GM23338 (cell line): Measurements from ENCODE around the gene PIWIL4.
A peak's percentile ranks its signal among the peaks of the same experiment; 100 is the strongest.

Experiments
- CREB1 ChIP-seq: fragments of 250-450 bp; sonication (Bioruptor Pico); IDR thresholded peaks from 2 replicates; pipeline ENCODE4 v1.5.0; 2020; ENCODE audit warnings: low read depth, mild to moderate bottlenecking, moderate library complexity
- EZH2 ChIP-seq: fragments of 200-600 bp; sonication (generic); IDR thresholded peaks from one replicate; pipeline ENCODE4 v1.8.0; 2017; ENCODE audit warnings: antibody characterized with exemption, mild to moderate bottlenecking, low read depth; ENCODE audit not compliant: unreplicated experiment
- EZH2phosphoT487 ChIP-seq: fragments of 200-600 bp; sonication (generic); IDR thresholded peaks from one replicate; pipeline ENCODE4 v1.8.1; 2018; ENCODE audit warnings: antibody characterized with exemption; ENCODE audit not compliant: unreplicated experiment
- JUNB ChIP-seq: IDR thresholded peaks from one replicate; pipeline ENCODE4 v1.6.1; 2016; ENCODE audit warnings: antibody characterized with exemption; ENCODE audit not compliant: unreplicated experiment
- NANOG ChIP-seq: IDR thresholded peaks from 2 replicates; pipeline ENCODE4 v1.6.1; 2016; ENCODE audit warnings: antibody characterized with exemption, borderline replicate concordance
- POLR2AphosphoS5 ChIP-seq: IDR thresholded peaks from 2 replicates; pipeline ENCODE4 v1.6.1; 2016; ENCODE audit warnings: antibody characterized with exemption, low read depth
- STAT1 ChIP-seq: IDR thresholded peaks from one replicate; pipeline ENCODE4 v1.6.1; 2016; ENCODE audit warnings: antibody characterized with exemption; ENCODE audit not compliant: unreplicated experiment
- ZNF114 ChIP-seq: fragments of 250-450 bp; sonication (Bioruptor Pico); IDR thresholded peaks from 2 replicates; pipeline ENCODE4 v1.5.0; 2020; ENCODE audit warnings: mild to moderate bottlenecking, moderate library complexity
- ZNF331 ChIP-seq: fragments of 250-450 bp; sonication (Bioruptor Pico); IDR thresholded peaks from 2 replicates; pipeline ENCODE4 v1.5.0; 2020; ENCODE audit warnings: low read depth, mild to moderate bottlenecking, moderate library complexity
- TF ChIP-seq, protein P1 (sequence below), 2 experiments: fragments of 200-600 bp in 1 of 2; sonication (generic) in 1 of 2; conservative IDR thresholded peaks; 2 replicates each; pipeline versions ENCODE4 v1.5.1 to v1.6.1; 2016 to 2017; ENCODE audit warnings: antibody characterized with exemption in 2 of 2, low read depth in 2 of 2, mild to moderate bottlenecking in 2 of 2, moderate library complexity in 1 of 2
- TF ChIP-seq, protein P2 (sequence below): IDR thresholded peaks from one replicate; pipeline ENCODE4 v1.6.1; 2018; ENCODE audit warnings: antibody characterized with exemption; ENCODE audit not compliant: unreplicated experiment
- TF ChIP-seq, protein P3 (sequence below): fragments of 250-450 bp; sonication (Bioruptor Pico); IDR thresholded peaks from 2 replicates; pipeline ENCODE4 v1.5.0; 2020; ENCODE audit warnings: mild to moderate bottlenecking, moderate library complexity
- TF ChIP-seq, protein P4 (sequence below): IDR thresholded peaks from 2 replicates; pipeline ENCODE4 v1.6.1; 2016; ENCODE audit warnings: antibody characterized with exemption

DNA sequence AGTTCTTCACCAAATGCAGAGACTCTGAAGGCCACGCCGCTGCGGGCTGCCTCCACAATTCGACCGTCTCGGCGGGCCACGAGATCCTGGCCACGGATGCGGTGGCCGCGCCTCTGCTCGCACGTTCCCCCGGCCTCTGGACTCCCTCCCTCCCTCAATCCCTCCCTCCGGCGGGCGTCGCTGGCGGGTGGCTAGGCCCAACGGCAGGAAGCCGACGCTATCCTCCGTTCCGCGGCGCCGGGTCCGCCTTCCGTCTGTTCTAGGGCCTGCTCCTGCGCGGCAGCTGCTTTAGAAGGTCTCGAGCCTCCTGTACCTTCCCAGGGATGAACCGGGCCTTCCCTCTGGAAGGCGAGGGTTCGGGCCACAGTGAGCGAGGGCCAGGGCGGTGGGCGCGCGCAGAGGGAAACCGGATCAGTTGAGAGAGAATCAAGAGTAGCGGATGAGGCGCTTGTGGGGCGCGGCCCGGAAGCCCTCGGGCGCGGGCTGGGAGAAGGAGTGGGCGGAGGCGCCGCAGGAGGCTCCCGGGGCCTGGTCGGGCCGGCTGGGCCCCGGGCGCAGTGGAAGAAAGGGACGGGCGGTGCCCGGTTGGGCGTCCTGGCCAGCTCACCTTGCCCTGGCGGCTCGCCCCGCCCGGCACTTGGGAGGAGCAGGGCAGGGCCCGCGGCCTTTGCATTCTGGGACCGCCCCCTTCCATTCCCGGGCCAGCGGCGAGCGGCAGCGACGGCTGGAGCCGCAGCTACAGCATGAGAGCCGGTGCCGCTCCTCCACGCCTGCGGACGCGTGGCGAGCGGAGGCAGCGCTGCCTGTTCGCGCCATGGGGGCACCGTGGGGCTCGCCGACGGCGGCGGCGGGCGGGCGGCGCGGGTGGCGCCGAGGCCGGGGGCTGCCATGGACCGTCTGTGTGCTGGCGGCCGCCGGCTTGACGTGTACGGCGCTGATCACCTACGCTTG is 23.2 kb upstream of the PIWIL4 start, which contains the start of gene FUT4:
- TF ChIP-seq EZH2, result no peak
- TF ChIP-seq, protein P1, sequence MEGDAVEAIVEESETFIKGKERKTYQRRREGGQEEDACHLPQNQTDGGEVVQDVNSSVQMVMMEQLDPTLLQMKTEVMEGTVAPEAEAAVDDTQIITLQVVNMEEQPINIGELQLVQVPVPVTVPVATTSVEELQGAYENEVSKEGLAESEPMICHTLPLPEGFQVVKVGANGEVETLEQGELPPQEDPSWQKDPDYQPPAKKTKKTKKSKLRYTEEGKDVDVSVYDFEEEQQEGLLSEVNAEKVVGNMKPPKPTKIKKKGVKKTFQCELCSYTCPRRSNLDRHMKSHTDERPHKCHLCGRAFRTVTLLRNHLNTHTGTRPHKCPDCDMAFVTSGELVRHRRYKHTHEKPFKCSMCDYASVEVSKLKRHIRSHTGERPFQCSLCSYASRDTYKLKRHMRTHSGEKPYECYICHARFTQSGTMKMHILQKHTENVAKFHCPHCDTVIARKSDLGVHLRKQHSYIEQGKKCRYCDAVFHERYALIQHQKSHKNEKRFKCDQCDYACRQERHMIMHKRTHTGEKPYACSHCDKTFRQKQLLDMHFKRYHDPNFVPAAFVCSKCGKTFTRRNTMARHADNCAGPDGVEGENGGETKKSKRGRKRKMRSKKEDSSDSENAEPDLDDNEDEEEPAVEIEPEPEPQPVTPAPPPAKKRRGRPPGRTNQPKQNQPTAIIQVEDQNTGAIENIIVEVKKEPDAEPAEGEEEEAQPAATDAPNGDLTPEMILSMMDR (conservative IDR thresholded peaks at IDR 0.05; ENCODE audit: low read depth in 2 of 2), result no peak
- TF ChIP-seq POLR2AphosphoS5, result peak; percentile 52; the same call in 1 of the 2 replicates
- TF ChIP-seq JUNB, result no peak
- TF ChIP-seq, protein P2, sequence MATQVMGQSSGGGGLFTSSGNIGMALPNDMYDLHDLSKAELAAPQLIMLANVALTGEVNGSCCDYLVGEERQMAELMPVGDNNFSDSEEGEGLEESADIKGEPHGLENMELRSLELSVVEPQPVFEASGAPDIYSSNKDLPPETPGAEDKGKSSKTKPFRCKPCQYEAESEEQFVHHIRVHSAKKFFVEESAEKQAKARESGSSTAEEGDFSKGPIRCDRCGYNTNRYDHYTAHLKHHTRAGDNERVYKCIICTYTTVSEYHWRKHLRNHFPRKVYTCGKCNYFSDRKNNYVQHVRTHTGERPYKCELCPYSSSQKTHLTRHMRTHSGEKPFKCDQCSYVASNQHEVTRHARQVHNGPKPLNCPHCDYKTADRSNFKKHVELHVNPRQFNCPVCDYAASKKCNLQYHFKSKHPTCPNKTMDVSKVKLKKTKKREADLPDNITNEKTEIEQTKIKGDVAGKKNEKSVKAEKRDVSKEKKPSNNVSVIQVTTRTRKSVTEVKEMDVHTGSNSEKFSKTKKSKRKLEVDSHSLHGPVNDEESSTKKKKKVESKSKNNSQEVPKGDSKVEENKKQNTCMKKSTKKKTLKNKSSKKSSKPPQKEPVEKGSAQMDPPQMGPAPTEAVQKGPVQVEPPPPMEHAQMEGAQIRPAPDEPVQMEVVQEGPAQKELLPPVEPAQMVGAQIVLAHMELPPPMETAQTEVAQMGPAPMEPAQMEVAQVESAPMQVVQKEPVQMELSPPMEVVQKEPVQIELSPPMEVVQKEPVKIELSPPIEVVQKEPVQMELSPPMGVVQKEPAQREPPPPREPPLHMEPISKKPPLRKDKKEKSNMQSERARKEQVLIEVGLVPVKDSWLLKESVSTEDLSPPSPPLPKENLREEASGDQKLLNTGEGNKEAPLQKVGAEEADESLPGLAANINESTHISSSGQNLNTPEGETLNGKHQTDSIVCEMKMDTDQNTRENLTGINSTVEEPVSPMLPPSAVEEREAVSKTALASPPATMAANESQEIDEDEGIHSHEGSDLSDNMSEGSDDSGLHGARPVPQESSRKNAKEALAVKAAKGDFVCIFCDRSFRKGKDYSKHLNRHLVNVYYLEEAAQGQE, result no peak
- peak; percentile 59 for TF ChIP-seq CREB1 (CRISPR knock-in tag)
- TF ChIP-seq, protein P3, sequence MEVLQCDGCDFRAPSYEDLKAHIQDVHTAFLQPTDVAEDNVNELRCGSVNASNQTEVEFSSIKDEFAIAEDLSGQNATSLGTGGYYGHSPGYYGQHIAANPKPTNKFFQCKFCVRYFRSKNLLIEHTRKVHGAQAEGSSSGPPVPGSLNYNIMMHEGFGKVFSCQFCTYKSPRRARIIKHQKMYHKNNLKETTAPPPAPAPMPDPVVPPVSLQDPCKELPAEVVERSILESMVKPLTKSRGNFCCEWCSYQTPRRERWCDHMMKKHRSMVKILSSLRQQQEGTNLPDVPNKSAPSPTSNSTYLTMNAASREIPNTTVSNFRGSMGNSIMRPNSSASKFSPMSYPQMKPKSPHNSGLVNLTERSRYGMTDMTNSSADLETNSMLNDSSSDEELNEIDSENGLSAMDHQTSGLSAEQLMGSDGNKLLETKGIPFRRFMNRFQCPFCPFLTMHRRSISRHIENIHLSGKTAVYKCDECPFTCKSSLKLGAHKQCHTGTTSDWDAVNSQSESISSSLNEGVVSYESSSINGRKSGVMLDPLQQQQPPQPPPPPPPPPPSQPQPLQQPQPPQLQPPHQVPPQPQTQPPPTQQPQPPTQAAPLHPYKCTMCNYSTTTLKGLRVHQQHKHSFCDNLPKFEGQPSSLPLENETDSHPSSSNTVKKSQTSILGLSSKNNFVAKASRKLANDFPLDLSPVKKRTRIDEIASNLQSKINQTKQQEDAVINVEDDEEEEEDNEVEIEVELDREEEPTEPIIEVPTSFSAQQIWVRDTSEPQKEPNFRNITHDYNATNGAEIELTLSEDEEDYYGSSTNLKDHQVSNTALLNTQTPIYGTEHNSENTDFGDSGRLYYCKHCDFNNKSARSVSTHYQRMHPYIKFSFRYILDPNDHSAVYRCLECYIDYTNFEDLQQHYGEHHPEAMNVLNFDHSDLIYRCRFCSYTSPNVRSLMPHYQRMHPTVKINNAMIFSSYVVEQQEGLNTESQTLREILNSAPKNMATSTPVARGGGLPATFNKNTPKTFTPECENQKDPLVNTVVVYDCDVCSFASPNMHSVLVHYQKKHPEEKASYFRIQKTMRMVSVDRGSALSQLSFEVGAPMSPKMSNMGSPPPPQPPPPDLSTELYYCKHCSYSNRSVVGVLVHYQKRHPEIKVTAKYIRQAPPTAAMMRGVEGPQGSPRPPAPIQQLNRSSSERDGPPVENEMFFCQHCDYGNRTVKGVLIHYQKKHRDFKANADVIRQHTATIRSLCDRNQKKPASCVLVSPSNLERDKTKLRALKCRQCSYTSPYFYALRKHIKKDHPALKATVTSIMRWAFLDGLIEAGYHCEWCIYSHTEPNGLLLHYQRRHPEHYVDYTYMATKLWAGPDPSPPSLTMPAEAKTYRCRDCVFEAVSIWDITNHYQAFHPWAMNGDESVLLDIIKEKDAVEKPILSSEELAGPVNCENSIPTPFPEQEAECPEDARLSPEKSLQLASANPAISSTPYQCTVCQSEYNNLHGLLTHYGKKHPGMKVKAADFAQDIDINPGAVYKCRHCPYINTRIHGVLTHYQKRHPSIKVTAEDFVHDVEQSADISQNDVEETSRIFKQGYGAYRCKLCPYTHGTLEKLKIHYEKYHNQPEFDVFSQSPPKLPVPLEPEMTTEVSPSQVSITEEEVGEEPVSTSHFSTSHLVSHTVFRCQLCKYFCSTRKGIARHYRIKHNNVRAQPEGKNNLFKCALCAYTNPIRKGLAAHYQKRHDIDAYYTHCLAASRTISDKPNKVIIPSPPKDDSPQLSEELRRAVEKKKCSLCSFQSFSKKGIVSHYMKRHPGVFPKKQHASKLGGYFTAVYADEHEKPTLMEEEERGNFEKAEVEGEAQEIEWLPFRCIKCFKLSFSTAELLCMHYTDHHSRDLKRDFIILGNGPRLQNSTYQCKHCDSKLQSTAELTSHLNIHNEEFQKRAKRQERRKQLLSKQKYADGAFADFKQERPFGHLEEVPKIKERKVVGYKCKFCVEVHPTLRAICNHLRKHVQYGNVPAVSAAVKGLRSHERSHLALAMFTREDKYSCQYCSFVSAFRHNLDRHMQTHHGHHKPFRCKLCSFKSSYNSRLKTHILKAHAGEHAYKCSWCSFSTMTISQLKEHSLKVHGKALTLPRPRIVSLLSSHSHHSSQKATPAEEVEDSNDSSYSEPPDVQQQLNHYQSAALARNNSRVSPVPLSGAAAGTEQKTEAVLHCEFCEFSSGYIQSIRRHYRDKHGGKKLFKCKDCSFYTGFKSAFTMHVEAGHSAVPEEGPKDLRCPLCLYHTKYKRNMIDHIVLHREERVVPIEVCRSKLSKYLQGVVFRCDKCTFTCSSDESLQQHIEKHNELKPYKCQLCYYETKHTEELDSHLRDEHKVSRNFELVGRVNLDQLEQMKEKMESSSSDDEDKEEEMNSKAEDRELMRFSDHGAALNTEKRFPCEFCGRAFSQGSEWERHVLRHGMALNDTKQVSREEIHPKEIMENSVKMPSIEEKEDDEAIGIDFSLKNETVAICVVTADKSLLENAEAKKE, result no peak
- TF ChIP-seq ZNF114, result no peak
- TF ChIP-seq EZH2phosphoT487, result no peak
- TF ChIP-seq, protein P4, sequence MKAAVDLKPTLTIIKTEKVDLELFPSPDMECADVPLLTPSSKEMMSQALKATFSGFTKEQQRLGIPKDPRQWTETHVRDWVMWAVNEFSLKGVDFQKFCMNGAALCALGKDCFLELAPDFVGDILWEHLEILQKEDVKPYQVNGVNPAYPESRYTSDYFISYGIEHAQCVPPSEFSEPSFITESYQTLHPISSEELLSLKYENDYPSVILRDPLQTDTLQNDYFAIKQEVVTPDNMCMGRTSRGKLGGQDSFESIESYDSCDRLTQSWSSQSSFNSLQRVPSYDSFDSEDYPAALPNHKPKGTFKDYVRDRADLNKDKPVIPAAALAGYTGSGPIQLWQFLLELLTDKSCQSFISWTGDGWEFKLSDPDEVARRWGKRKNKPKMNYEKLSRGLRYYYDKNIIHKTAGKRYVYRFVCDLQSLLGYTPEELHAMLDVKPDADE, result no peak
- TF ChIP-seq NANOG, result no peak
- TF ChIP-seq STAT1, result no peak
- no peak for TF ChIP-seq ZNF331 (CRISPR knock-in tag)
